Lower leg skin (tissue), 3 donors: ENCODE data around the gene GIMAP8.

Experiments
- CTCF ChIP-seq, 3 donors: fragments of 450-650 bp; IDR thresholded peaks; one replicate each; pipeline ENCODE4 v1.5.1; 2016; ENCODE audit warnings: antibody characterized with exemption in 3 of 3, mild to moderate bottlenecking in 3 of 3, moderate library complexity in 2 of 3
- POLR2A ChIP-seq, 2 donors: fragments of 450-650 bp; IDR thresholded peaks; one replicate each; pipeline ENCODE4 v1.6.1; 2016 to 2017; ENCODE audit warnings: antibody characterized with exemption in 2 of 2, mild to moderate bottlenecking in 1 of 2, moderate library complexity in 1 of 2

- TF ChIP-seq CTCF (IDR thresholded peaks at IDR 0.05) (no peak), POLR2A (IDR thresholded peaks at IDR 0.05) (no peak)
Measured at GRCh38 chr7:150429699-150430098, 20.7 kb upstream of the GIMAP8 start.
